SU-DHL-6 (cell line): ENCODE results near the gene CARD16.

Source experiments
- H2AFZ ChIP-seq: fragments of 200-600 bp; sonication (generic); 2 replicates; pipeline ENCODE4 v1.6.1; 2014; ENCODE audit warnings: low read depth, mild to moderate bottlenecking, moderate library complexity, mixed read lengths, antibody characterized with exemption, low read length; ENCODE audit not compliant: severe bottlenecking
- H3F3A ChIP-seq: fragments of 200-600 bp; shearing (Covaris generic); 2 replicates; pipeline ENCODE4 v1.6.0; 2016; ENCODE audit warnings: antibody characterized with exemption, mild to moderate bottlenecking; ENCODE audit not compliant: insufficient read depth
- H3K27ac ChIP-seq: fragments of 200-600 bp; sonication (generic); 2 replicates; pipeline ENCODE4 v1.5.1; 2016; ENCODE audit warnings: low read depth, mild to moderate bottlenecking, low read length, moderate library complexity, mixed read lengths
- H3K27me3 ChIP-seq: fragments of 200-600 bp; sonication (generic), shearing (Covaris generic); 2 replicates; pipeline ENCODE4 v1.6.0; 2014; ENCODE audit warnings: mild to moderate bottlenecking, low read length
- H3K36me3 ChIP-seq: fragments of 200-600 bp; sonication (generic); 2 replicates; pipeline ENCODE4 v1.6.1; 2014; ENCODE audit warnings: mild to moderate bottlenecking, low read length, mixed read lengths
- H3K4me2 ChIP-seq: fragments of 300-600, 200-600 bp; shearing (Covaris generic), sonication (generic); 2 replicates; pipeline ENCODE4 v1.6.0; 2014; ENCODE audit warnings: low read length, low read depth, mild to moderate bottlenecking; ENCODE audit not compliant: poor library complexity, severe bottlenecking
- H3K4me3 ChIP-seq: fragments of 200-600 bp; sonication (generic); 2 replicates; pipeline ENCODE4 v1.5.1; 2014; ENCODE audit warnings: antibody characterized with exemption, low read length, mild to moderate bottlenecking, mixed read lengths; ENCODE audit not compliant: insufficient read depth, poor library complexity, severe bottlenecking
- H3K79me2 ChIP-seq: fragments of 200-600 bp; sonication (generic); 2 replicates; pipeline ENCODE4 v1.6.1; 2014; ENCODE audit warnings: mild to moderate bottlenecking, low read length, moderate library complexity; ENCODE audit not compliant: insufficient read depth
- H3K9ac ChIP-seq: fragments of 200-600 bp; sonication (generic); 2 replicates; pipeline ENCODE4 v1.7.0; 2014; ENCODE audit warnings: mild to moderate bottlenecking, low read length
- H3K9me2 ChIP-seq: fragments of 200-600 bp; sonication (generic); replicated peaks from 2 replicates; pipeline ENCODE4 v1.6.1; 2014; ENCODE audit warnings: low read length; ENCODE audit not compliant: insufficient read depth
- H3K9me3 ChIP-seq: fragments of 200-600 bp; sonication (generic); 2 replicates; pipeline ENCODE4 v1.6.1; 2014; ENCODE audit warnings: low read length, mixed read lengths; ENCODE audit not compliant: insufficient read depth
- H4K20me1 ChIP-seq: fragments of 200-600 bp; sonication (generic); 2 replicates; pipeline ENCODE4 v1.6.1; 2014; ENCODE audit warnings: low read depth, mild to moderate bottlenecking, antibody characterized with exemption, low read length, moderate library complexity, mixed read lengths
- EZH2phosphoT487 ChIP-seq: fragments of 200-600 bp; sonication (generic), shearing (Covaris generic); conservative IDR thresholded peaks from 2 replicates; pipeline ENCODE4 v1.6.1; 2018; ENCODE audit warnings: mild to moderate bottlenecking, antibody characterized with exemption, low read length, moderate library complexity, mixed read lengths
- TF ChIP-seq, protein P1 (sequence below): fragments of 200-600 bp; sonication (generic); IDR thresholded peaks from one replicate; pipeline ENCODE4 v1.5.1; 2017; ENCODE audit warnings: antibody characterized with exemption, mild to moderate bottlenecking, low read length, moderate library complexity; ENCODE audit not compliant: insufficient read depth, poor library complexity, severe bottlenecking

The CARD16 gene

DNA sequence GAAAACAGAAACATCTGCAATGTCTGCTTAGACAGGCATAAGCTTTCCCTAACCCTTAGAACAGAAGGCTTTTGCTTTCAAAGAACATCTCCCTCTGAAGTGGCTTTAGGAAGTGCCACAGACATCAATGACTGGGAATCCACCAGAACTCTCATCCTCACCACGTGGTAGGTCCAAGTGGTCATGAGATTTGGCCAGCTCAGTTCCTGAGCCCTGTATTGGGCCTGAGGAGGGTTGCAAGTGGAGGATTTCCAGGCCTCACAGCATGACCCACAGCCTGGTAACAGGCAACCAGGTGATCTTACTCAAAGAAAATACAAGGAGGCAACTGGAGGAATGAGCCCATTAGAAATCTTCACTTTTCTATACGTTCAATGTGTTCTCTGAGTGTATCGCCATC lies 11.8 kb downstream of the CARD16 start:
- no peak overlapping the region for H3K27ac ChIP-seq
- H3K79me2 ChIP-seq, result no peaks in the 10 kb centered on the region
- H3K9me2 ChIP-seq, result no peaks in the 10 kb centered on the region
- no peaks in the 10 kb centered on the region for H3F3A ChIP-seq
- no peaks in the 10 kb centered on the region for H4K20me1 ChIP-seq
- H3K9me3 ChIP-seq, result no peaks in the 10 kb centered on the region
- H3K27me3 ChIP-seq, result no peaks in the 10 kb centered on the region
- no peaks in the 10 kb centered on the region for H3K36me3 ChIP-seq
- no peak overlapping the region for H3K9ac ChIP-seq
- no peak overlapping the region for H3K4me2 ChIP-seq
- no peak for TF ChIP-seq EZH2phosphoT487
- TF ChIP-seq, protein P1, sequence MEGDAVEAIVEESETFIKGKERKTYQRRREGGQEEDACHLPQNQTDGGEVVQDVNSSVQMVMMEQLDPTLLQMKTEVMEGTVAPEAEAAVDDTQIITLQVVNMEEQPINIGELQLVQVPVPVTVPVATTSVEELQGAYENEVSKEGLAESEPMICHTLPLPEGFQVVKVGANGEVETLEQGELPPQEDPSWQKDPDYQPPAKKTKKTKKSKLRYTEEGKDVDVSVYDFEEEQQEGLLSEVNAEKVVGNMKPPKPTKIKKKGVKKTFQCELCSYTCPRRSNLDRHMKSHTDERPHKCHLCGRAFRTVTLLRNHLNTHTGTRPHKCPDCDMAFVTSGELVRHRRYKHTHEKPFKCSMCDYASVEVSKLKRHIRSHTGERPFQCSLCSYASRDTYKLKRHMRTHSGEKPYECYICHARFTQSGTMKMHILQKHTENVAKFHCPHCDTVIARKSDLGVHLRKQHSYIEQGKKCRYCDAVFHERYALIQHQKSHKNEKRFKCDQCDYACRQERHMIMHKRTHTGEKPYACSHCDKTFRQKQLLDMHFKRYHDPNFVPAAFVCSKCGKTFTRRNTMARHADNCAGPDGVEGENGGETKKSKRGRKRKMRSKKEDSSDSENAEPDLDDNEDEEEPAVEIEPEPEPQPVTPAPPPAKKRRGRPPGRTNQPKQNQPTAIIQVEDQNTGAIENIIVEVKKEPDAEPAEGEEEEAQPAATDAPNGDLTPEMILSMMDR, result no peak
- H3K4me3 ChIP-seq, result no peak overlapping the region
- H2AFZ ChIP-seq, result no peak overlapping the region

DNA sequence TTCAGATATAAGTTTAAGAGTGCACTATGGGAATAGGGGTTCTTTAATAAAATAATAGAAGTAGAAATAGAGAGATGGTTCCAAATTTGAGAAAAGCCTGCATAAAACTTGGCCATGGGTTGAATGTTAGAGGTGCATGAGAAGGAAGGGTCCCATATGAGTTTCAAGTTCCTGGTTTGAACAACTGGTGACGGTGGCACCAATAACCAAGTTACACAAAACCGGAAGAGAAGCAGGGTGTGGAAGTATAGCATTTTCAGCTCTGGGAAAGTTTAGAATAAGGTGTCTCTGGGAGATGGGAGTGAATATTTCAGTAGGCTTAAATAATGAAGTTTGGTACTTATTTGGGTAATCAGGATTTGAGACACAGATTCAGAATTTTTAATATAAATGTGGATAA lies 12.6 kb downstream of the CARD16 start:
- Histone ChIP-seq H2AFZ (no peak overlapping the region), H3K27ac (no peak overlapping the region), H3K4me2 (no peak overlapping the region), H3K9me3 (no peaks in the 10 kb centered on the region), H3K79me2 (no peaks in the 10 kb centered on the region), H3F3A (no peaks in the 10 kb centered on the region), H3K9me2 (no peaks in the 10 kb centered on the region), H4K20me1 (no peaks in the 10 kb centered on the region), H3K27me3 (no peaks in the 10 kb centered on the region), H3K4me3 (no peak overlapping the region), H3K36me3 (no peaks in the 10 kb centered on the region), H3K9ac (no peak overlapping the region)
- TF ChIP-seq, protein P1, result no peak
- TF ChIP-seq EZH2phosphoT487, result no peak

DNA sequence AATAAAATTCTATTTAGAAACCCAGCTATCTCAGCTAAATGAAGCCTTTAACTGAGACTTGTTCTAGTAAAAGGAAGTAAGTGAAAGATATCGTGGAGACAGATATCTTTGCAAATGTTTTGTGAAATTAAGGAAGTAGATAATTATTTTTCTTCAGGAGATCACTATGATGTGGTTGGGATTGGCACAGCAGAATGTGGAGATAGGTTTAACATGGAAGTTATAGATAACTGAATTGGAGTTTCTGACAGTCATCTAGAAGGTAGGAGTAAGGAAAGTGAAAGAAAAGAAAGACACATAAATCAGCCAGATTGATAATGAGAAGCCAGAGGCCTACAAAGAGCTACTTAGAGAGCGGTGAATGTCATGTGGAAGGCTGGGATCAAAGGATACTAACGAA lies 17.5 kb downstream of the CARD16 start:
- TF ChIP-seq, protein P1, result no peak
- TF ChIP-seq EZH2phosphoT487, result no peak
- Histone ChIP-seq H4K20me1 (no peaks in the 10 kb centered on the region), H3K9me3 (no peaks in the 10 kb centered on the region), H3K4me2 (no peak overlapping the region), H2AFZ (no peak overlapping the region), H3K9me2 (no peaks in the 10 kb centered on the region), H3F3A (no peaks in the 10 kb centered on the region), H3K79me2 (no peaks in the 10 kb centered on the region), H3K9ac (no peak overlapping the region), H3K36me3 (no peaks in the 10 kb centered on the region), H3K27ac (no peak overlapping the region), H3K27me3 (no peaks in the 10 kb centered on the region), H3K4me3 (no peak overlapping the region)
